Lower leg skin (tissue), 4 donors: ENCODE data around the gene PHF3. TPM values are rescaled to one million over a fixed set of nuclear protein-coding genes. Genes with fewer than 3 reads are reported as not detected.

Experiments used
- DNase-seq, 2 donors: peaks; one replicate each; pipeline ENCODE4 v3.0.0-alpha.2; 2019; ENCODE audit warnings: low spot score in 2 of 2
- H3K4me3 ChIP-seq: fragments of 200-600 bp; sonication (generic); 2 replicates; pipeline ENCODE4 v1.5.1; 2017; ENCODE audit warnings: mild to moderate bottlenecking, low read depth; ENCODE audit not compliant: poor library complexity, severe bottlenecking
- POLR2A ChIP-seq, 2 donors: fragments of 450-650 bp; IDR thresholded peaks; one replicate each; pipeline ENCODE4 v1.6.1; 2016 to 2017; ENCODE audit warnings: antibody characterized with exemption in 2 of 2, mild to moderate bottlenecking in 1 of 2, moderate library complexity in 1 of 2
- WGBS, 2 donors: methylation state at CpG; one replicate each; pipeline ENCODE4 v1.1.5; 2018; 5-methylcytosine and 5-hydroxymethylcytosine counted together
- intact Hi-C: fragments of 100-400 bp; cut with DNase I; formaldehyde crosslinking; loops from one replicate; pipeline ENCODE4 v1.15.0; 2023; ENCODE audit warnings: low total_unique reads
- total RNA-seq, 4 donors: library from RNA; depleted of rRNA; stranded (reverse); fragments of >200 nt; gene quantifications; one replicate each; pipeline ENCODE4 v1.1.0, GENCODE V29; 2016
- TF ChIP-seq, protein P1 (sequence below), 3 donors: fragments of 450-650 bp; IDR thresholded peaks; one replicate each; pipeline ENCODE4 v1.5.1; 2016; ENCODE audit warnings: antibody characterized with exemption in 3 of 3, mild to moderate bottlenecking in 3 of 3, moderate library complexity in 2 of 3

PHF3 gene
- total RNA-seq, 4 donors from 2014 or later, result 41.0 to 63.5 (median 55.1) TPM

DNA sequence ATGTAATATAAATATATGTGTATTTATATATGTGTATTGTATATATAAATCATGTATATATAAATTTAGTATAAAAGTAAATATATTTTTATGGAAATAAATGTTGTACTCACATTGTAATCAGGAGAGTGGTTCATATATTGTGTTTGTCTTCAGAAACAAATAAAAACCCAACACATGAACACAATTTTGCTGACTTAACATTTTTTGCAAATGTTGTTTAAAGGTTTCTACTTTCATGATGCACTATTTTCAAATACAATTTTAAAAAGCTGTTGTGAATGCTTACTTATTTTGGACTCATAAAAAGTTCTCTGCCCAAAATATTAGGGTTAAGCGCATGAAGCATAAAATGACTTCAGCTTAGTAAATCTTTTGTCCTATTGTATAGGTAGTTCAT, 24.0 kb upstream of the PHF3 start:
- intact Hi-C loops, result no loop called here
- DNase-seq, result no peak
- no peak for TF ChIP-seq POLR2A (IDR thresholded peaks at IDR 0.05)
- TF ChIP-seq, protein P1, sequence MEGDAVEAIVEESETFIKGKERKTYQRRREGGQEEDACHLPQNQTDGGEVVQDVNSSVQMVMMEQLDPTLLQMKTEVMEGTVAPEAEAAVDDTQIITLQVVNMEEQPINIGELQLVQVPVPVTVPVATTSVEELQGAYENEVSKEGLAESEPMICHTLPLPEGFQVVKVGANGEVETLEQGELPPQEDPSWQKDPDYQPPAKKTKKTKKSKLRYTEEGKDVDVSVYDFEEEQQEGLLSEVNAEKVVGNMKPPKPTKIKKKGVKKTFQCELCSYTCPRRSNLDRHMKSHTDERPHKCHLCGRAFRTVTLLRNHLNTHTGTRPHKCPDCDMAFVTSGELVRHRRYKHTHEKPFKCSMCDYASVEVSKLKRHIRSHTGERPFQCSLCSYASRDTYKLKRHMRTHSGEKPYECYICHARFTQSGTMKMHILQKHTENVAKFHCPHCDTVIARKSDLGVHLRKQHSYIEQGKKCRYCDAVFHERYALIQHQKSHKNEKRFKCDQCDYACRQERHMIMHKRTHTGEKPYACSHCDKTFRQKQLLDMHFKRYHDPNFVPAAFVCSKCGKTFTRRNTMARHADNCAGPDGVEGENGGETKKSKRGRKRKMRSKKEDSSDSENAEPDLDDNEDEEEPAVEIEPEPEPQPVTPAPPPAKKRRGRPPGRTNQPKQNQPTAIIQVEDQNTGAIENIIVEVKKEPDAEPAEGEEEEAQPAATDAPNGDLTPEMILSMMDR (IDR thresholded peaks at IDR 0.05), result no peak
- 94 to 96% methylated on average over 1 of the region's 1 CpG for WGBS, 2 donors
- no peak overlapping the region for H3K4me3 ChIP-seq

DNA sequence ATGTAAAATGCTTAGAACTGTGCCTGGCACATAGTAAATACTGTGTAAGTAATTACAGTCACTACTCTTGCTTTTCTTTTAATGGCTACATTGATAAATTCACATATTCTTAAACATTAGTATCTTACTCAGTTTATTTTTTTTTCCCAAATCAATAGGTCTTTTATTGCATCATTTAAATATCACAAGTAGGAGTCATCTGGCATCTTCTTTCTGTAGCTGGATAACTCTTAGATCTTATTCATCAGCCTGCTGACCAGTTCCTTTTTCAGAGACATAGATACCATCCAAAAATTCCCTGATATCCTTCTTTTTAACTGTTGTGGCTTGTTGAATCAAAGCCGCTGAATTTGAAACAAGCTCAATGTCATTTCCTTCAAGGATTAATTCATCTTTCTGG, 20.0 kb upstream of the PHF3 start:
- TF ChIP-seq, protein P1 (IDR thresholded peaks at IDR 0.05), result no peak
- TF ChIP-seq POLR2A (IDR thresholded peaks at IDR 0.05), result no peak
- H3K4me3 ChIP-seq, result no peak overlapping the region
- WGBS, 2 donors, result 85 to 91% methylated on average over 1 of the region's 1 CpG
- intact Hi-C loops, result no loop called here
- no peak for DNase-seq

DNA sequence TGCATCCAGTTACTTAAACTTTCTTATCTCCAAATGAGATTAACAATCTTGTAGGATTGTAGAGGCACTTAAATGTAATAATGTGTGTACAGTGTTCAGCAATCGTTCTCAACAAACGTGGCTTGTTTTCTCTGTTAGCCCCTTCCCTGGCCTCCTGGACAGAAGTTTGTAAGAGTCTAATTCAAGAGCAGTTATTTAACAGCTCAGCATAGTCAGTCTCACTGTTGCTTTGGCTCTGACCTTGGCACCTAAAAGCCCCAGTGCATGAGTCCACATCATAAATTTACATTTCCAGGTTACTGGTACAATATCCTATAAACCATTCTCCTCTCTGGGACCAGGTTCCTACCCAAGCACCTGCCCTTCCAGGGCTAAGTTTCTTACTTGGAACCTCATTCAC, 11.5 kb upstream of the PHF3 start:
- no peak for TF ChIP-seq POLR2A (IDR thresholded peaks at IDR 0.05)
- TF ChIP-seq, protein P1 (IDR thresholded peaks at IDR 0.05), result no peak
- 87 to 88% methylated on average over 2 of the region's 2 CpGs for WGBS, 2 donors
- no peak overlapping the region for H3K4me3 ChIP-seq
- intact Hi-C loops, result no loop called here
- DNase-seq, result no peak

DNA sequence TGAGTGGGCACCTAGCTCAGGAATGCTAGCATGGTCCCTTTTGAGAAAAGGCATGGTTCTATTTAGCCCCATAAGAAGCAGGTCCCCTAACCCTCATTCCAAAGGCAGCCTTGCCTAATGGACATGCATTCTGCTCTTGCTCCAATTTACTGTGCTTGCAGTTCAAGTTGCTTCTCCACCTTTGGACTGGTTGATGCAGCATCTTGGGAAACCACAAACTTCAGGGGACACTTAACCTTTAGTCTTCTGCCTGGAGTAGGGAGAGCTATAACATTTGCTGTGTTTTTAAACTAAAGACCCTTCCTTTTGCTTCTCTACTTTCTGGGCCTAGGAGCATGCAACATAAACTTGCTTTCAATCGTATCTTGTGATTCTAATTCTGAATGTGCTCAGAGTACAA, 5.1 kb upstream of the PHF3 start:
- intact Hi-C loops, result no loop called here
- H3K4me3 ChIP-seq, result no peak overlapping the region
- 97% methylated on average over 1 of the region's 1 CpG for WGBS, 2 donors
- no peak for DNase-seq
- TF ChIP-seq, protein P1 (IDR thresholded peaks at IDR 0.05), result no peak
- no peak for TF ChIP-seq POLR2A (IDR thresholded peaks at IDR 0.05)

DNA sequence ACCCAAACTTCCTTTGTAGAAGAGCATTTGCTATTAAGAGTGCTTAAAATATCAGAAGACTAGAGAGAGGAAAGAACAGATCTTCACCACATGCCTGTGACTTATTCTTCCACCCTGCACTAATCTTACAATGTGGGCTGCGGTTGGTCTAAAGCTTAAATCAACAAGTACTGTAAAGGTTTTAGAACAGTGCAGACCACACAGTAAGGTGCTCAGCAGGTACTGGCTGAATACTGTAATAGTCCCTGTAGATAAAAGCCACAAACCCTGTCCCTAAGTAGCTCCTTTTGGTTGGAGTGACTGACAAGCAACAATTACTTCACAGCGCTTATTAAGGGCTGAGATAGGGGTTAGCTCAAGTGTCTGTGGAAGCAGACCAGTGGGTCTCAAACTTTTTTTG, 972 bp upstream of the PHF3 start:
- DNase-seq, result no peak
- 38 to 40% methylated on average over 2 of the region's 2 CpGs for WGBS, 2 donors
- no peak overlapping the region for H3K4me3 ChIP-seq
- intact Hi-C loops, result no loop called here
- TF ChIP-seq POLR2A (IDR thresholded peaks at IDR 0.05), result no peak
- TF ChIP-seq, protein P1 (IDR thresholded peaks at IDR 0.05), result no peak

DNA sequence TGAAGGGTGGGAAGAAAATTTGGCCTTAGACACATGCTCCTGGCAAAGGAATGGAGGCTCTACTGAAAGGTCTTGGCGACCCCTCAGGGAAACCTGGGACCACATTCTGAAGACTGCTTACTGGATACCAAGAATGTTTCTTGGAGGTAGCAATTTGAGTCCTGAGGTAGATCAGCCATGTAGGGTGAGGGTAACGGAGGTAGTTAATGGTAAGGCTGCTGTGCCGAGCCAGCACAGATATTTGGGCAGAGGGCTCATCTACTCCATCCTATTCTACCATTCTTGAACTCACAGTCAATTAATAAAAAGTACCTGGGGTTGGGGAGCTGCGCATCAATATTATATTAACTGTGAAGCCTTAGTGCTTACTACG, 401 bp upstream of the PHF3 start:
- H3K4me3 ChIP-seq, result peak overlapping the region; percentile 98
- DNase-seq, result no peak
- intact Hi-C loops, result no loop called here
- no peak for TF ChIP-seq POLR2A (IDR thresholded peaks at IDR 0.05)
- TF ChIP-seq, protein P1 (IDR thresholded peaks at IDR 0.05), result no peak
- WGBS, 2 donors, result 2 to 4% methylated on average over 5 of the region's 5 CpGs
